ENCODE results near the gene CHEK2. TPM values are rescaled to one million over a fixed set of nuclear protein-coding genes. Genes with fewer than 3 reads are reported as not detected.

Gene CHEK2
- total and polyA plus RNA-seq, 3 experiments from 2014 or later, result 4.5 to 7.7 (median 5.2) TPM

- no peaks in the 10 kb centered on the region for H3K36me3 ChIP-seq (ENCODE audit: insufficient read depth, low read length)
- H3K4me3 ChIP-seq (ENCODE audit: low read length), result no peak overlapping the region
- Mint-ChIP-seq H3K36me3 (peaks cover 3 to 7% (median 5%) of the 10 kb centered on the region in 3 donors), H3K9me3 (no peaks in the 10 kb centered on the region), H3K4me3 (no peak overlapping the region), H3K4me1 (peaks cover 5 to 16% (median 9%) of the 10 kb centered on the region in 3 donors), H3K27me3 (no peaks in the 10 kb centered on the region), H3K27ac (no peak overlapping the region)
- no peaks in the 10 kb centered on the region for H3K9me3 ChIP-seq (ENCODE audit: low read length)
- no peak overlapping the region for H3K27ac ChIP-seq (ENCODE audit: low read depth, low read length)
- DNase-seq, result no peak
- ChIA-PET CTCF (no interaction called here), POLR2A (no interaction called here)
- H3K4me1 ChIP-seq (ENCODE audit: insufficient read depth, low read length), result no peaks in the 10 kb centered on the region
- H3K27me3 ChIP-seq (ENCODE audit: insufficient read depth, low read length, poor library complexity, severe bottlenecking), result no peaks in the 10 kb centered on the region
Measured at GRCh38 chr22:28715611-28716010, 26.0 kb downstream of the CHEK2 start.

DNA sequence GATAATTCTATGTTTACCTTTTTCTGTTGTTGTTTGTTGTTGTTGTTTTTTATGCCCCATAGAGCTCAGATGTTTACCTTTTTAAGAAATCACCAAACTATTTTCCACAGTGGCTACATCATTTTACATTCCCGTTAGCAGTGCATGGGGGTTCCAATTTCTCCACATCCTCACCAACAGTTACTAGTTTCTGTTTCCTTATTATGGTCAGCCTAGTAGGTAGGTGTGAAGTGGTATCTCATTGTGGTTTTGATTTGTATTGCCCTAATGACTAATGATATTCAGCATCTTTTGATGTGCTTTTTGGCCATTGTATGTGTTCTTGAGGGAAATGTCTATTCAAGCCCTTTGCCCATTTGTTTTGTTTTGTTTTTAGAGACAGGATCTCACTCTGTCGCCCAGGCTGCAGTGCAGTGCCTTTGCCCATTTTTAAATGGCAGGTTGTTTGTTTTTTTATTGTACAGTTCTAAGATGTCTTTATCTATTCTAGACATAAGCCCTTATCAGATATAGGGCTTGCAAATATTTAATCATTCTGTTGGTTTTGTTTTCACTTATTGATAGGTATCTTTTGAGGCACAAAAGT is 27.5 kb downstream of the CHEK2 start:
- Histone ChIP-seq H3K36me3 (ENCODE audit: insufficient read depth, low read length) (no peaks in the 10 kb centered on the region), H3K4me3 (ENCODE audit: low read length) (no peak overlapping the region), H3K27me3 (ENCODE audit: insufficient read depth, low read length, poor library complexity, severe bottlenecking) (no peaks in the 10 kb centered on the region), H3K4me1 (ENCODE audit: insufficient read depth, low read length) (no peaks in the 10 kb centered on the region), H3K27ac (ENCODE audit: low read depth, low read length) (no peak overlapping the region), H3K9me3 (ENCODE audit: low read length) (no peaks in the 10 kb centered on the region)
- Mint-ChIP-seq H3K9me3 (no peaks in the 10 kb centered on the region), H3K4me1 (peaks cover 5 to 16% (median 9%) of the 10 kb centered on the region in 3 donors), H3K27ac (peak overlapping the region in 1 of 8 donors; percentile 11), H3K27me3 (no peaks in the 10 kb centered on the region), H3K36me3 (peaks cover 3 to 6% (median 4%) of the 10 kb centered on the region in 3 donors), H3K4me3 (no peak overlapping the region)
- ChIA-PET CTCF (no interaction called here), POLR2A (no interaction called here)
- no peak for DNase-seq

DNA sequence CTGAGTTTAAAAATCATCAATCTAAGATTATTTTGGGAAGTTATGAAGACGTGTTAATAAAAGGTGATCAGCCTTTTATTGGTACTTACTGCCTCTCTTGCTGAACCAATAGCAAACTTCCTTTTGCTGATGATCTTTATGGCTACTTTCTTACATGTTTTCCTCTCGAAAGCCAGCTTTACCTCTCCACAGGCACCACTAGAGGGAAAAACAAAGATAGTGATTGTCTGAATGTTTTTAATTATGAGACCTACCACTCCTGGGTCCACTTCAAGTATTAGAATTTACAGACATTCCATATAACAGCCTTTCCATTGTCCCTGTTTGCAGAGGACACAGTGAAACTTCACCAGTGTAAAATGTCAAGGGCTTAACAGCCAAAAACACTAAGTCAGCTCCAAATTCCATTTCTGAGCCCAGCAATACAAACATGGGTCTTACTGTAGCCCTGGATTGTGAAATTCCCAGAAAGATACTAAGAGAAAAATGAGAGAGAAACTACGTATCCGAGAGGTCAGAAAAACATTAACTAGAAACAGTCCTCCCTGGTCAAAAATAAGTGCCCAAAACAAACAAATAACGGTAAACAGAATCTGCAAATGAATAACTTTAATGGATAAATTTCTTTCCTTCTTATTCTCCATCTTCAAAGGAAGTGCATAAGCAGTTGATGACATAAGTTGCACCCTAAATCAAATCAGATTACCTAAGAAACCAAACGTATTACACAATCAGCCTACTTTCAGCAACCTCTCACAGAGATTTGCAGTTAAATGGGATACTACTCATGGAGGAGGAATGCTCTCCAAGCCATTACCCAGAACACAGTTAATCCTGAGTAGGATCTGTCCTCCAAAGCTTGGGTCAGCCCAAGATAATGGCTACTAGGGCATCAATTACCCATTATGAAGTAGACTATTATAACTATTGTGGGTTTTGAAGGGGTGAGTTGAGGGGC is 29.5 kb downstream of the CHEK2 start:
- Mint-ChIP-seq H3K4me1 (peaks cover 5 to 11% (median 9%) of the 10 kb centered on the region in 3 donors), H3K9me3 (no peaks in the 10 kb centered on the region), H3K27ac (no peak overlapping the region), H3K27me3 (no peaks in the 10 kb centered on the region), H3K4me3 (no peak overlapping the region), H3K36me3 (peaks cover 5 to 6% (median 5%) of the 10 kb centered on the region in 3 donors)
- Histone ChIP-seq H3K9me3 (ENCODE audit: low read length) (no peaks in the 10 kb centered on the region), H3K4me1 (ENCODE audit: insufficient read depth, low read length) (no peaks in the 10 kb centered on the region), H3K27ac (ENCODE audit: low read depth, low read length) (no peak overlapping the region), H3K4me3 (ENCODE audit: low read length) (no peak overlapping the region), H3K27me3 (ENCODE audit: insufficient read depth, low read length, poor library complexity, severe bottlenecking) (no peaks in the 10 kb centered on the region), H3K36me3 (ENCODE audit: insufficient read depth, low read length) (no peaks in the 10 kb centered on the region)
- ChIA-PET POLR2A (no interaction called here), CTCF (no interaction called here)
- DNase-seq, result no peak

GRCh38 chr22:28711341-28711740 is 30.3 kb downstream of the CHEK2 start:
- Mint-ChIP-seq H3K4me1 (peaks cover 5 to 11% (median 9%) of the 10 kb centered on the region in 3 donors), H3K4me3 (no peak overlapping the region), H3K27me3 (no peaks in the 10 kb centered on the region), H3K27ac (no peak overlapping the region), H3K9me3 (no peaks in the 10 kb centered on the region), H3K36me3 (peaks cover 3 to 9% (median 7%) of the 10 kb centered on the region in 3 donors)
- ChIA-PET POLR2A (no interaction called here), CTCF (no interaction called here)
- Histone ChIP-seq H3K27me3 (ENCODE audit: insufficient read depth, low read length, poor library complexity, severe bottlenecking) (no peaks in the 10 kb centered on the region), H3K4me1 (ENCODE audit: insufficient read depth, low read length) (no peaks in the 10 kb centered on the region), H3K9me3 (ENCODE audit: low read length) (no peaks in the 10 kb centered on the region), H3K4me3 (ENCODE audit: low read length) (no peak overlapping the region), H3K36me3 (ENCODE audit: insufficient read depth, low read length) (no peaks in the 10 kb centered on the region), H3K27ac (ENCODE audit: low read depth, low read length) (no peak overlapping the region)
- DNase-seq, result no peak

DNA sequence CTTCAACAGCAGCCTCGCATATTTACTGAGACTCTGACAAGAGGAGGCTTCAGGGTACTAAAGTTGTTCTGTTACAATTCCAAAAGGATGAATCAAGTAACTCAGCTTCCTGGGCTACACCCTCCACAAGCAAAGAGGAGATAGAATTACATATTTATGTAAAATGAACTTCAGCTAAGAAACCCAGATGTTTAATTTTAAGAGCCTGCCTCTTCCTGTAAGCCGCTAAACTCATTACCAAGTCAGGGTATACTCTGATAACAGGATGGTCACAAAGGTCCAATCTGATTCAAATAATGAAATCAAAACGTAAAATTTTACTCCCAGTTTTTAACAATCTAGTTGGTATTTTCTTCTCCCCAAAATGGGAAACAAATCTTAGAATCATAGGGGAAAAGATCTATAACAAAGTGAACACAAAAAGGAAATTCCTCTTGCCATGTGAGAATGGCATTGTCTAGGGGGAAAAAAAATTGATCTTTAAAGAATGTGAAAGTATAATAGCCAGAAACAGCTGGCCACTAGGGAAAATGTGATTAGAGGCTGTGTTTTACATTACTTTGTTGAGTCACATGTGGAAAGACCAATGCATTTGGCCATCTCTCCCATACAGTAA is 30.9 kb downstream of the CHEK2 start:
- Mint-ChIP-seq H3K36me3 (peaks cover 3 to 9% (median 7%) of the 10 kb centered on the region in 3 donors), H3K27me3 (peaks cover 0 to 1% of the 10 kb centered on the region in 2 donors), H3K4me3 (no peak overlapping the region), H3K27ac (no peak overlapping the region), H3K9me3 (no peaks in the 10 kb centered on the region), H3K4me1 (peaks cover 5 to 11% (median 9%) of the 10 kb centered on the region in 3 donors)
- no peaks in the 10 kb centered on the region for H3K4me1 ChIP-seq (ENCODE audit: insufficient read depth, low read length)
- no peak overlapping the region for H3K4me3 ChIP-seq (ENCODE audit: low read length)
- POLR2A ChIA-PET, result no interaction called here
- DNase-seq, result no peak
- no peaks in the 10 kb centered on the region for H3K36me3 ChIP-seq (ENCODE audit: insufficient read depth, low read length)
- H3K9me3 ChIP-seq (ENCODE audit: low read length), result no peaks in the 10 kb centered on the region
- CTCF ChIA-PET, result no interaction called here
- H3K27ac ChIP-seq (ENCODE audit: low read depth, low read length), result no peak overlapping the region
- no peaks in the 10 kb centered on the region for H3K27me3 ChIP-seq (ENCODE audit: insufficient read depth, low read length, poor library complexity, severe bottlenecking)

GRCh38 chr22:28710107-28710506 is 31.5 kb downstream of the CHEK2 start:
- H3K36me3 ChIP-seq (ENCODE audit: insufficient read depth, low read length), result no peaks in the 10 kb centered on the region
- Mint-ChIP-seq H3K36me3 (peaks cover 3 to 9% (median 7%) of the 10 kb centered on the region in 3 donors), H3K27ac (no peak overlapping the region), H3K9me3 (no peaks in the 10 kb centered on the region), H3K27me3 (peaks cover 0 to 1% of the 10 kb centered on the region in 2 donors), H3K4me3 (no peak overlapping the region), H3K4me1 (peaks cover 5 to 11% (median 9%) of the 10 kb centered on the region in 3 donors)
- H3K4me1 ChIP-seq (ENCODE audit: insufficient read depth, low read length), result no peaks in the 10 kb centered on the region
- DNase-seq, result no peak
- ChIA-PET CTCF (no interaction called here), POLR2A (no interaction called here)
- no peak overlapping the region for H3K4me3 ChIP-seq (ENCODE audit: low read length)
- no peaks in the 10 kb centered on the region for H3K9me3 ChIP-seq (ENCODE audit: low read length)
- no peak overlapping the region for H3K27ac ChIP-seq (ENCODE audit: low read depth, low read length)
- H3K27me3 ChIP-seq (ENCODE audit: insufficient read depth, low read length, poor library complexity, severe bottlenecking), result no peaks in the 10 kb centered on the region

- H3K4me1 Mint-ChIP-seq, result no peaks in the 10 kb centered on the region
- peaks cover 3 to 13% (median 7%) of the 10 kb centered on the region in 3 donors for H3K36me3 Mint-ChIP-seq
- POLR2A ChIA-PET, result no interaction called here
Measured at GRCh38 chr22:28706845-28707244, 34.8 kb downstream of the CHEK2 start.

DNA sequence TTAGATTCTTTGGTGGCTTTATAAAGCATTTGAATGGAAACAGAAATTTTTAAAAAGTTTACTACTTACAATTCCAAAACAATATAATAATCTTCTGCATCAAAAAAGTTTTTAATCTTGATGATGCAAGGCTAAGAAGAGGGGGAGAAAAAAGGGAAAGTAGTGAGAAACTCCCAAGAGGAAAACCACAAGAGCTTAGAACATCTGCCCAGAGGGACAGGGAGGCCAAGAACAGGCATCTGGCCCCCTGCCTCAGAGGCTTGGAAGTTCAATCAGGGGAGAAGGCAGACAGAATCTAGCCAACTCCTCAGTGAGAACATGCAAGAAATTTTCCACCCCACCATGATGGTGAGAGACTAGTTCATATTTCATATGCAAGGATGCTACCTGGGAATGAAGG is 38.2 kb downstream of the CHEK2 start:
- POLR2A ChIA-PET, result no interaction called here
- DNase-seq, result no peak
- Mint-ChIP-seq H3K4me1 (no peaks in the 10 kb centered on the region), H3K4me3 (no peak overlapping the region), H3K27me3 (peaks cover 0 to 1% of the 10 kb centered on the region in 2 donors), H3K36me3 (peaks cover 0 to 11% (median 7%) of the 10 kb centered on the region in 3 donors), H3K9me3 (no peaks in the 10 kb centered on the region), H3K27ac (no peak overlapping the region)
- Histone ChIP-seq H3K27ac (ENCODE audit: low read depth, low read length) (no peak overlapping the region), H3K4me1 (ENCODE audit: insufficient read depth, low read length) (no peaks in the 10 kb centered on the region), H3K36me3 (ENCODE audit: insufficient read depth, low read length) (no peaks in the 10 kb centered on the region), H3K9me3 (ENCODE audit: low read length) (no peaks in the 10 kb centered on the region), H3K27me3 (ENCODE audit: insufficient read depth, low read length, poor library complexity, severe bottlenecking) (no peaks in the 10 kb centered on the region), H3K4me3 (ENCODE audit: low read length) (no peak overlapping the region)
- CTCF ChIA-PET, result no interaction called here

More at GRCh38 chr22:28706845-28707244, 34.8 kb downstream of the CHEK2 start:
- Histone ChIP-seq H3K27ac (ENCODE audit: low read depth, low read length) (no peak overlapping the region), H3K4me1 (ENCODE audit: insufficient read depth, low read length) (no peaks in the 10 kb centered on the region), H3K27me3 (ENCODE audit: insufficient read depth, low read length, poor library complexity, severe bottlenecking) (no peaks in the 10 kb centered on the region), H3K4me3 (ENCODE audit: low read length) (no peak overlapping the region), H3K36me3 (ENCODE audit: insufficient read depth, low read length) (no peaks in the 10 kb centered on the region), H3K9me3 (ENCODE audit: low read length) (no peaks in the 10 kb centered on the region)
- CTCF ChIA-PET, result no interaction called here
- Mint-ChIP-seq H3K9me3 (no peaks in the 10 kb centered on the region), H3K27me3 (peaks cover 0 to 1% of the 10 kb centered on the region in 2 donors), H3K4me3 (no peak overlapping the region), H3K27ac (no peak overlapping the region)
- DNase-seq, result no peak

All from CD8-positive, alpha-beta memory T cell (primary cell).